ENCODE results near the gene FAM107B.

The FAM107B gene

DNA sequence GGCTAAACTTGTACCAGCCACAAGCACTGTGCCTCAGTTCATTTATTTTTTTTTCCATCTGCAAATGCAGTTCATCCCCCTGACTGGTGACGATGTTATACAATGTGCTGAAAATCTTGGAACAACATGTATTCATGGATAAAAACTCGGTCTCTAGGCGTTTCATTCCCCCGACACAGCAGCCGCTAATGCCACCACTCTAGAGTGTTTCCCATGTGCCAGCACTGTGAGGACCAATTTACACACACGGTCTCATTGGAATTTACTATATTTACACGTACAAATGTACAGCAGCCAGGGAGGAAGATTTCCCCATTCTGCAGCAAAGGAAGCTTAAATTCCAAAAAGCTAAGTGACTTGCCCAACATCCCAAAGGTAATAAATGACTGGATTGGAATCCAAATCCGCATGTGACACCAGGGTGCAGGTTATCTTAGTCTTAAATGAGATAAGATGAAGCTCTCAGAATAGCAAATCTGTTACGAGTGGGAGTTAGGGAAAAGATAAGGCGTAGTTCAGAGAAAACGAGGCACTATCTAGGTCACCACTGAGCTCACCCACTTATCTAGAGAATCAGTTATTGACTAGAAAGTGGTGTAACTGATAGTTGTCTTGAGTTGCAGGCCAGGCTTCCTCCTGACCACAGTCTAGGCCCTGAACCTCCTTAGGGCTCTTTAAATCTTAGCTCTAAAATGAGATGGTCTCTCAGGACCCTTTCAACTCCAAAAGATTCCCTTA is 36.7 kb downstream of the FAM107B start:
- DNase-seq (ENCODE audit: low read depth): no peak
- TF ChIP-seq, protein P1, sequence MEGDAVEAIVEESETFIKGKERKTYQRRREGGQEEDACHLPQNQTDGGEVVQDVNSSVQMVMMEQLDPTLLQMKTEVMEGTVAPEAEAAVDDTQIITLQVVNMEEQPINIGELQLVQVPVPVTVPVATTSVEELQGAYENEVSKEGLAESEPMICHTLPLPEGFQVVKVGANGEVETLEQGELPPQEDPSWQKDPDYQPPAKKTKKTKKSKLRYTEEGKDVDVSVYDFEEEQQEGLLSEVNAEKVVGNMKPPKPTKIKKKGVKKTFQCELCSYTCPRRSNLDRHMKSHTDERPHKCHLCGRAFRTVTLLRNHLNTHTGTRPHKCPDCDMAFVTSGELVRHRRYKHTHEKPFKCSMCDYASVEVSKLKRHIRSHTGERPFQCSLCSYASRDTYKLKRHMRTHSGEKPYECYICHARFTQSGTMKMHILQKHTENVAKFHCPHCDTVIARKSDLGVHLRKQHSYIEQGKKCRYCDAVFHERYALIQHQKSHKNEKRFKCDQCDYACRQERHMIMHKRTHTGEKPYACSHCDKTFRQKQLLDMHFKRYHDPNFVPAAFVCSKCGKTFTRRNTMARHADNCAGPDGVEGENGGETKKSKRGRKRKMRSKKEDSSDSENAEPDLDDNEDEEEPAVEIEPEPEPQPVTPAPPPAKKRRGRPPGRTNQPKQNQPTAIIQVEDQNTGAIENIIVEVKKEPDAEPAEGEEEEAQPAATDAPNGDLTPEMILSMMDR (IDR thresholded peaks at IDR 0.05; ENCODE audit: insufficient read depth, low read depth, low read length, missing control alignments): no peak
- H3K4me3 ChIP-seq (ENCODE audit: low read length): no peak overlapping the region

DNA sequence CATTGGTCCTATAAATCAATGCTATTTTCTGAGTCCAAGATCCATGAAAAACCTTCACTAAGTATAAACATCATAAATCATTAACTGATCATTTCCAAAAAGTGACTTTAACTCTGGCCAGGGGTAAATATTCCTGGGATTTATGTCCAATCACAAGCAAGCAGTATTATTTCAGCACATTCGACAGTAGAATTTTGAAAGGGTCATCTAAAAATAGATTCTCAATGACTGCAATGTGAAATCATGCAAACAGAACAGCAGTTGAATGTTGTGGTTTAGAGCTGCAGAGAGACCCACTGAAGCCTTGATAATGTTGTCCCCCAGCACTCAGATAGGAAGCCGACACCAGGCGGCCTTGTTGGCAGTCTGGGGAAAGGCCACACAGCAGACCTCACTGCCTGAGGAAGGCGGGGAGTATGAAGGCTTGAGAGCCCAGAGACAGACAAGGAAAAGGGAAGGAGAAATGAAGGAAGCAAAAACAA is 38.1 kb downstream of the FAM107B start:
- no peak for DNase-seq (ENCODE audit: low read depth)
- H3K4me3 ChIP-seq (ENCODE audit: low read length): no peak overlapping the region
- TF ChIP-seq, protein P1 (IDR thresholded peaks at IDR 0.05; ENCODE audit: insufficient read depth, low read depth, low read length, missing control alignments): no peak

DNA sequence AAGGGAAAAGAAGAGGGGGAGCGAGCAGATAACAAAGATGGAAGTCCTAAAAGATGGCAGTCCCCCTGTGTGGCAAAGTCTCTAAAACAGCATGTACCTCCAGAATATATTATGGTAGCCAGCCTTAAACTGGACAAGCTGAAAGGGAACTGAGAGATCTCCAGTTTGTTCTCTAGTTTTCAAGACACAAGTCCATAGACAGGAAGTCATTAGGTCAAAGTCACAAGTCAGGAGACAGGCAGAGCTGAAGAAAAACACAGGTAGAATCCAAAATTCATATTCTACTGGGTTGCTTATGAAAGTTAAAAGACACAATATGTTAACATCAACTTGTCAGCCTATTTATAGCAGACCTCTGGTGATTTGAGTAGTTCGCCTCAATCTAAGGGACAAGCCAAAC is 38.7 kb downstream of the FAM107B start:
- no peak for DNase-seq (ENCODE audit: low read depth)
- TF ChIP-seq, protein P1 (IDR thresholded peaks at IDR 0.05; ENCODE audit: insufficient read depth, low read depth, low read length, missing control alignments): no peak
- H3K4me3 ChIP-seq (ENCODE audit: low read length): no peak overlapping the region

DNA sequence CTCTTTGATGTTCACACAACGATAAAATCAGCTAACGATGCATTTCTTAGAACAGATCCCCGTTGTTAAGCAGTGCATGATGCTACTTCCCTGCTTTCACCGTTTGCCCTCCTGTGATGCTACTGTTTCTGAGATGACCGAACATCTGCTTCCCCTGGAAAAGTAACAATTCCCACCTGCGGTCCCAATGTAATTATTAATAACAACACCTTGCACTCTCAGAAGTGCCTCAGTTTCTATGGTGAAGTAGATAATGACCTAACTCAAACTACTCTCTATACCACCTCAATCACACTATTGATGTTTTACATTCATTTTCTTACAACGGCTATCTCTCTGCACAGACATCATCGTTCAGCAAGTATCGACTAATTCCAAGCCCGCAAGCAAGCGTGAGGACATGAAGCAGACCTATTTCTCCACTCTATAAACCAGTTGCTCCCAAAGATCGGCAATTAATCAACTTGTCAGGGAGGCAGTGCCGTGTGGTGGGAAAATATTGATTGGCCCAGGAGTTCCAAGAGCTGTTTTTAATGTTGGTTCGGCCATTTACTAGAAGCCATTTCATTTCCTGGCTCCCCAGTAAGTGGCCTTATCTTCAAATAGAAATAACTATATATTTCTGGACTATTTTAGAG is 42.7 kb downstream of the FAM107B start:
- DNase-seq (ENCODE audit: low read depth): no peak
- TF ChIP-seq, protein P1 (IDR thresholded peaks at IDR 0.05; ENCODE audit: insufficient read depth, low read depth, low read length, missing control alignments): no peak
- H3K4me3 ChIP-seq (ENCODE audit: low read length): no peak overlapping the region

DNA sequence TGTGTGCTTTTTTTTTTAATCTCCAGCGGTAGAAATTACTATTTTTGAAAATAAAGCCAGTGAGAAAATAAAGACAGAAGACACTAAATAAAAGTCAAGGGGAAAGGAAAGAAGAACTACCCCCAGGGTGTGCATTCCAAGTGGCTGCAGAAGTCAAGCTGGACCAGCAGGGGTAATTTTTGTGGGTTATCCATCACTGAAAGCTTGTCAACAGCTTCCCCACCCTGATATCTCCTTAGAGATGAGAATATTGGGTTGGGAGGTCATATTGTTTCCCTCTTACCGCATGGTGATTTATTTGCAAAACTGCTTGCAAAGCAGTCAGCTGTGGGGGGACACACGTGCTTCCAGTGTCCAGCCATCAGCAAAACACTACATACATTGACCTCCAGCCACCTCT is 46.4 kb downstream of the FAM107B start:
- TF ChIP-seq, protein P1 (IDR thresholded peaks at IDR 0.05; ENCODE audit: insufficient read depth, low read depth, low read length, missing control alignments): no peak
- DNase-seq (ENCODE audit: low read depth): no peak
- H3K4me3 ChIP-seq (ENCODE audit: low read length): no peak overlapping the region

DNA sequence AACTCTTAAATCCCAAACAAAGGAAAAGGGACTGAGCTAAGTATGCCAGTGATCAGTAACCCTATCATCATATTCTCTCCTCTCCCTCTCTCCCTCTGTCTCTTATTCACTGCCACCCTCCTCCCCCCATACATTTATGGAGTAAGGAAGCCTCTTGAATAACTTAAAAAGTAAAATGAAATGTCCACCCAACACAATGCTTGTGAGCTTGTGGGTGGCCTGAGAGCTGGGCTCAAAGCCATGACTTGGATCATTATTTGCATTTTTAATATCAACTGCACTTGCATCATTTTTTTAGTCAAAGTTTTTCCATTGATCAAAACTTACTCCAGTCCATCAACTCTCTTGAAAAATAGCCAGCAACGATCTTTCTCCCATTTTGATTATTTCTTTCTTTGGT is 46.8 kb downstream of the FAM107B start:
- no peak for DNase-seq (ENCODE audit: low read depth)
- TF ChIP-seq, protein P1 (IDR thresholded peaks at IDR 0.05; ENCODE audit: insufficient read depth, low read depth, low read length, missing control alignments): no peak
- H3K4me3 ChIP-seq (ENCODE audit: low read length): no peak overlapping the region

Measured in epithelial cell of esophagus (primary cell).